SK-N-SH (cell line): ENCODE measurements around the gene IGSF23. TPM values are rescaled to one million over a fixed set of nuclear protein-coding genes. Genes with fewer than 3 reads are reported as not detected.
A peak's percentile ranks its signal among the peaks of the same experiment; 100 is the strongest.

Experiments
- CTCF ChIA-PET: fragments of 300-600, 350-600 bp; formaldehyde crosslinking; extraction: SDS; loops from one replicate; lab custom pipeline; 2021; lab: Yijun Ruan, JAX
- POLR2A ChIA-PET: fragments of 350-600 bp; sonication (Branson Sonifier 250); formaldehyde crosslinking; extraction: SDS; loops from one replicate; lab custom pipeline; 2020; ENCODE audit warnings: antibody characterized with exemption, inconsistent platforms; lab: Yijun Ruan, JAX
- DNase-seq: peaks from one replicate; pipeline ENCODE4 v3.0.0; 2012
- H2AFZ ChIP-seq: fragments of 200-600 bp; sonication (generic); 2 replicates; pipeline ENCODE4 v1.8.1; 2016; ENCODE audit warnings: antibody characterized with exemption, mild to moderate bottlenecking, low read depth
- H3F3A ChIP-seq: fragments of 200-600 bp; sonication (generic); replicated peaks from 2 replicates; pipeline ENCODE3; 2016; ENCODE audit warnings: antibody characterized with exemption, mild to moderate bottlenecking; ENCODE audit not compliant: insufficient read depth
- H3K27ac ChIP-seq, 2 experiments: fragments of 200-500 bp in 1 of 2; fragments of 200-600 bp in 1 of 2; sonication (Bioruptor generic) in 1 of 2; sonication (generic), shearing (Covaris generic) in 1 of 2; 2 replicates each; pipeline versions ENCODE4 v1.5.1 to v1.6.1; 2014 to 2016; ENCODE audit warnings: low read depth in 2 of 2, inconsistent platforms in 1 of 2, low read length in 1 of 2, mild to moderate bottlenecking in 1 of 2, mixed read lengths in 1 of 2
- H3K27me3 ChIP-seq: fragments of 200-600 bp; sonication (generic), shearing (Covaris generic); 2 replicates; pipeline ENCODE4 v1.6.1; 2016; ENCODE audit warnings: mixed run types; ENCODE audit not compliant: insufficient read depth
- H3K36me3 ChIP-seq, 2 experiments: fragments of 200-500 bp in 1 of 2; fragments of 200-600 bp in 1 of 2; sonication (Bioruptor generic) in 1 of 2; sonication (generic) in 1 of 2; replicated peaks in 1 of 2; 2 replicates each; pipeline versions ENCODE3 to v1.5.1; 2014 to 2016; ENCODE audit warnings: low read length in 1 of 2, mild to moderate bottlenecking in 1 of 2; ENCODE audit not compliant: insufficient read depth in 2 of 2, control insufficient read depth in 1 of 2
- H3K4me1 ChIP-seq, 2 experiments: fragments of 200-500 bp in 1 of 2; fragments of 200-600 bp in 1 of 2; sonication (Bioruptor generic) in 1 of 2; sonication (generic), shearing (Covaris generic) in 1 of 2; 2 replicates each; pipeline versions ENCODE4 v1.5.1 to v1.6.1; 2014 to 2016; ENCODE audit warnings: low read depth in 1 of 2, low read length in 1 of 2, mixed run types in 1 of 2; ENCODE audit not compliant: insufficient read depth in 2 of 2, control insufficient read depth in 1 of 2
- H3K4me2 ChIP-seq: fragments of 200-600 bp; sonication (generic), shearing (Covaris generic); 2 replicates; pipeline ENCODE4 v1.6.1; 2017; ENCODE audit warnings: mixed run types
- H3K4me3 ChIP-seq, 2 experiments: fragments of 200-500 bp in 1 of 2; fragments of 200-600 bp in 1 of 2; sonication (Bioruptor generic) in 1 of 2; sonication (generic), shearing (Covaris generic) in 1 of 2; 2 replicates each; pipeline versions ENCODE4 v1.5.1 to v1.8.1; 2014 to 2016; ENCODE audit warnings: low read depth in 2 of 2, inconsistent platforms in 1 of 2, low read length in 1 of 2, mild to moderate bottlenecking in 1 of 2, mixed read lengths in 1 of 2, moderate library complexity in 1 of 2
- H3K79me2 ChIP-seq: fragments of 200-600 bp; sonication (generic); 2 replicates; pipeline ENCODE4 v1.8.1; 2017; ENCODE audit warnings: mild to moderate bottlenecking; ENCODE audit not compliant: insufficient read depth
- H3K9ac ChIP-seq: fragments of 200-600 bp; sonication (generic); 2 replicates; pipeline ENCODE4 v1.6.1; 2017; ENCODE audit warnings: mixed run types
- H3K9me2 ChIP-seq: fragments of 200-600 bp; sonication (generic); 2 replicates; pipeline ENCODE4 v1.6.1; 2017; ENCODE audit warnings: mixed run types
- H3K9me3 ChIP-seq: fragments of 200-600 bp; sonication (generic); 2 replicates; pipeline ENCODE4 v1.6.1; 2017; ENCODE audit warnings: mixed run types, mild to moderate bottlenecking, moderate library complexity
- H4K20me1 ChIP-seq: fragments of 200-600 bp; sonication (generic); 2 replicates; pipeline ENCODE4 v1.6.1; 2017; ENCODE audit warnings: mild to moderate bottlenecking, mixed run types; ENCODE audit not compliant: insufficient read depth
- CTCF ChIP-seq: fragments of 200-600 bp; sonication (generic); IDR thresholded peaks from 2 replicates; pipeline ENCODE4 v1.6.1; 2017; ENCODE audit warnings: antibody characterized with exemption, mild to moderate bottlenecking, moderate library complexity
- EZH2phosphoT487 ChIP-seq: fragments of 200-600 bp; sonication (generic); IDR thresholded peaks from 2 replicates; pipeline ENCODE4 v1.6.1; 2017; ENCODE audit warnings: low read depth, mixed run types, mild to moderate bottlenecking, antibody characterized with exemption, moderate library complexity, borderline replicate concordance
- FOSL2 ChIP-seq: IDR thresholded peaks from 2 replicates; pipeline ENCODE4 v1.4.0; 2012; ENCODE audit warnings: low read depth, mild to moderate bottlenecking, moderate library complexity, borderline replicate concordance
- GATA2 ChIP-seq: sonication (generic); formaldehyde crosslinking; IDR thresholded peaks from 2 replicates; pipeline ENCODE4 v1.5.0; 2020; ENCODE audit warnings: mild to moderate bottlenecking, missing genetic modification reagents
- JUND ChIP-seq: IDR thresholded peaks from 2 replicates; pipeline ENCODE4 v1.4.0; 2012
- MEF2A ChIP-seq: IDR thresholded peaks from 2 replicates; pipeline ENCODE4 v1.4.0; 2012; ENCODE audit warnings: low read depth, borderline replicate concordance
- NFIC ChIP-seq: IDR thresholded peaks from 2 replicates; pipeline ENCODE4 v1.4.0; 2012; ENCODE audit warnings: borderline replicate concordance
- NRF1 ChIP-seq: IDR thresholded peaks from 2 replicates; pipeline ENCODE4 v1.6.1; 2012; ENCODE audit warnings: low read depth, mild to moderate bottlenecking, low read length
- PBX3 ChIP-seq: IDR thresholded peaks from 2 replicates; pipeline ENCODE4; 2012
- RAD21 ChIP-seq: IDR thresholded peaks from 2 replicates; pipeline ENCODE4 v1.6.1; 2012; ENCODE audit warnings: mild to moderate bottlenecking, low read length
- RXRA ChIP-seq: IDR thresholded peaks from 2 replicates; pipeline ENCODE4 v1.4.0; 2012; ENCODE audit warnings: low read depth, mild to moderate bottlenecking, borderline replicate concordance
- SIN3A ChIP-seq: IDR thresholded peaks from 2 replicates; pipeline ENCODE4 v1.6.1; 2012; ENCODE audit warnings: low read depth, mild to moderate bottlenecking, low read length, moderate library complexity, borderline replicate concordance
- TCF12 ChIP-seq: IDR thresholded peaks from 2 replicates; pipeline ENCODE4 v1.4.0; 2012
- TEAD4 ChIP-seq: IDR thresholded peaks from 2 replicates; pipeline ENCODE4 v1.4.0; 2012; ENCODE audit warnings: mild to moderate bottlenecking, borderline replicate concordance; ENCODE audit not compliant: insufficient read depth
- USF1 ChIP-seq: IDR thresholded peaks from 2 replicates; pipeline ENCODE4 v1.4.0; 2012; ENCODE audit warnings: low read depth, borderline replicate concordance
- USF2 ChIP-seq: fragments of 150-350 bp; IDR thresholded peaks from 2 replicates; pipeline ENCODE4 v1.6.1; 2017; ENCODE audit warnings: antibody characterized with exemption, low read length, low read depth, borderline replicate concordance
- YY1 ChIP-seq: IDR thresholded peaks from 2 replicates; pipeline ENCODE4 v1.4.0; 2012; ENCODE audit warnings: low read depth, mild to moderate bottlenecking
- ZBTB33 ChIP-seq: IDR thresholded peaks from 2 replicates; pipeline ENCODE4 v1.4.0; 2012; ENCODE audit warnings: low read depth, borderline replicate concordance
- WGBS: methylation state at CpG from one replicate; pipeline ENCODE4 v1.1.6; 2017; ENCODE audit warnings: low lambda C conversion rate; 5-methylcytosine and 5-hydroxymethylcytosine counted together
- polyA plus RNA-seq, 3 experiments: library from polyadenylated mRNA; depleted of rRNA; stranded (reverse); fragments of >200 nt; gene quantifications; 2 replicates each; pipeline ENCODE4 v1.2.3, GENCODE V29; 2012

The IGSF23 gene
- polyA plus RNA-seq, 1 of the 3 experiments (the other 2 are of a cell fraction) = 0.08 TPM

GRCh38 chr19:44602081-44602480, 11.3 kb upstream of the IGSF23 start:
- no peaks in the 10 kb centered on the region for H3K36me3 ChIP-seq
- H4K20me1 ChIP-seq = no peaks in the 10 kb centered on the region
- peak overlapping the region in 1 of 2 experiments; percentile 71; a peak in 1 of 4 replicates for H3K27ac ChIP-seq
- no peak overlapping the region for H3K9ac ChIP-seq
- 52% methylated on average over 6 of the region's 6 CpGs for WGBS
- H3K4me2 ChIP-seq = peak overlapping the region; percentile 20; the same call in 1 of the 2 replicates
- ChIA-PET POLR2A (no interaction called here), CTCF (interaction anchor here (1.9 kb wide), 1 partner anchor 31 kb away, joined by 9 read pairs; no protein-coding TSS in a partner anchor)
- no peaks in the 10 kb centered on the region for H3K27me3 ChIP-seq
- no peaks in the 10 kb centered on the region for H3K9me2 ChIP-seq
- peaks cover 36% of the 10 kb centered on the region for H3F3A ChIP-seq
- no peak overlapping the region for H3K4me3 ChIP-seq
- no peaks in the 10 kb centered on the region for H3K9me3 ChIP-seq
- TF ChIP-seq USF2 (no peak), USF1 (no peak), YY1 (no peak), RAD21 (no peak)
- no peak overlapping the region for H2AFZ ChIP-seq
- H3K4me1 ChIP-seq = peaks cover 0 to 12% of the 10 kb centered on the region in 2 experiments; a peak in 2 of 4 replicates
- DNase-seq = no peak
- H3K79me2 ChIP-seq = peaks cover 4% of the 10 kb centered on the region; the same call in 1 of the 2 replicates

- H3K9me3 ChIP-seq = no peaks in the 10 kb centered on the region
- ChIA-PET CTCF (interaction anchor here (0.6 to 2.7 kb wide), 5 partner anchors 12 to 829 kb away, joined by 3 to 13 read pairs (median 3); no protein-coding TSS in a partner anchor), POLR2A (no interaction called here)
- peak overlapping the region; percentile 70 for H3K4me2 ChIP-seq
- peaks cover 0 to 25% of the 10 kb centered on the region in 2 experiments; a peak in 2 of 4 replicates for H3K4me1 ChIP-seq
- H3F3A ChIP-seq = peaks cover 49% of the 10 kb centered on the region
- peak overlapping the region; percentile 48; the same call in 1 of the 2 replicates for H3K9ac ChIP-seq
- no peak for DNase-seq
- no peaks in the 10 kb centered on the region for H3K27me3 ChIP-seq
- peak overlapping the region; percentile 63; the same call in 1 of the 2 replicates for H2AFZ ChIP-seq
- H4K20me1 ChIP-seq = no peaks in the 10 kb centered on the region
- peak overlapping the region in 1 of 2 experiments; percentile 71; a peak in 2 of 4 replicates for H3K27ac ChIP-seq
- H3K4me3 ChIP-seq = 0 out of 4 replicates have a peak overlapping the region, but pooled peaks of 1 of the 2 experiments have one; percentile 13
- no peaks in the 10 kb centered on the region for H3K36me3 ChIP-seq
- H3K9me2 ChIP-seq = no peaks in the 10 kb centered on the region
- WGBS = 28% methylated on average over 8 of the region's 8 CpGs
- H3K79me2 ChIP-seq = peaks cover 4% of the 10 kb centered on the region; the same call in 1 of the 2 replicates
- TF ChIP-seq TCF12 (peak; percentile 71), PBX3 (peak; percentile 89), ZBTB33 (no peak), GATA2 (CRISPR knock-in tag) (no peak), TEAD4 (peak; percentile 59; the same call in 1 of the 2 replicates), NFIC (peak; percentile 89), CTCF (no peak), RXRA (peak; percentile 79), EZH2phosphoT487 (no peak), JUND (peak; percentile 68), NRF1 (no peak), SIN3A (no peak), FOSL2 (peak; percentile 52), MEF2A (peak; percentile 85)
These were observed 10.0 kb upstream of the IGSF23 start for GRCh38 chr19:44603201-44603945.
